NCI-H187 (cell line): ENCODE data around the gene TSPO2.

Source experiments
- DNase-seq, 2 experiments: peaks; one replicate each; lab custom pipeline; 2025; lab: John Stamatoyannopoulos, UW

The TSPO2 gene

GRCh38 chr6:41051873-41052272 is 9.6 kb downstream of the TSPO2 start:
- no peak for DNase-seq

GRCh38 chr6:41053041-41053440 is 10.8 kb downstream of the TSPO2 start, which contains the start of gene APOBEC2:
TSS of gene APOBEC2 (plus strand) at chr6:41053202. CDS start at chr6:41053348, 146 bp downstream.
- DNase-seq: no peak

DNA sequence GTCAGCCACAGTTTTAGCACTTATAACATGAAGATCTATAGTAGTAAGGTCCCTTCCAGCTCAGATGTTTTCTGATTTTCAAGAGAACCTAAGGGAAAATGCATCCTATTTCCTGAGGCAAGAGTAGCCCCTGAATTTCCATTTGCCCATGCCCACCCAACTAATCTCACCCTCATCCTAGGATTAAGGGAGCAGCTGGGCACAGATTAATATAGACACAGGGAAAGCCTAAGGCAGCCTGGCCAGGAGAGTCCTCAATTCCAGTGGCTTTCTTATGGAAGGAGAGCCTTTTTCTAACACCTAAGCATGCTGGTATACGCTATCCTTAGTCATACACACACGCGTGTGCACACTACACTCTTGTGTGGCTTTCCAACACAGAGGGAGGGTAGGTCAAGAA is 12.2 kb downstream of the TSPO2 start:
- no peak for DNase-seq

GRCh38 chr6:41055149-41055548 is 12.9 kb downstream of the TSPO2 start:
- DNase-seq: peak; percentile 10 to 13

GRCh38 chr6:41056768-41057490 is 14.7 kb downstream of the TSPO2 start:
- no peak for DNase-seq

- no peak for DNase-seq
Observed at GRCh38 chr6:41058783-41059181, 16.5 kb downstream of the TSPO2 start.

DNA sequence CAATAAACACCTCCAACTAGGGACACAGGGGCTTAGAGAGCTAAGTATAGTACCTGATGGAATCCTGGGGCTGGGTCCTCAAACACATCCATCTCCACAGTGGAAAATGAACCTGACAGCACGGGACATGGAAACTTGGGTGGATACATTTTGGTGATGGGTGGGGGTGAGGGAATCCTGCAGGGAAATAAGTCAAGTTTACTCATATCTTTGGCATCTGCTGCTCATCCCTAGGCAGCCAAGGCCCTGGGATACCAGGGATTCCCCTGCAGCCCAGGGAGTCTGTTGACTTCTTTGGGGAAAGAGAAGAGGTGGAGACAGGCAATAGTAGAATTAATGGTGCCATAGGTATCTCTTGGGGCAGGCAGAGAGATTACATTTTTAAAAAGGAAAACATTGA is 17.3 kb downstream of the TSPO2 start:
- no peak for DNase-seq

DNA sequence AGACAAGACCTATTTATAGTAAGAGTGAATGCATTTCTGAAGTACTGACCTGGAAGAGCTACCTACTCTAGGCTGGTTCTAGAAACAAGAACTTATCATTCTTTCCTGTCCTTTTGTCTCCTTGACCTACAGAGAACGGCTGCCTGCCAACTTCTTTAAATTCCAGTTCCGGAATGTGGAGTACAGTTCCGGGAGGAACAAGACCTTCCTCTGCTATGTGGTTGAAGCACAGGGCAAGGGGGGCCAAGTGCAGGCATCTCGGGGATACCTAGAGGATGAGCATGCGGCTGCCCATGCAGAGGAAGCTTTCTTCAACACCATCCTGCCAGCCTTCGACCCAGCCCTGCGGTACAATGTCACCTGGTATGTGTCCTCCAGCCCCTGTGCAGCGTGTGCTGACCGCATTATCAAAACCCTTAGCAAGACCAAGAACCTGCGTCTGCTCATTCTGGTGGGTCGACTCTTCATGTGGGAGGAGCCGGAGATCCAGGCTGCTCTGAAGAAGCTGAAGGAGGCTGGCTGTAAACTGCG is 19.0 kb downstream of the TSPO2 start:
- no peak for DNase-seq

DNA sequence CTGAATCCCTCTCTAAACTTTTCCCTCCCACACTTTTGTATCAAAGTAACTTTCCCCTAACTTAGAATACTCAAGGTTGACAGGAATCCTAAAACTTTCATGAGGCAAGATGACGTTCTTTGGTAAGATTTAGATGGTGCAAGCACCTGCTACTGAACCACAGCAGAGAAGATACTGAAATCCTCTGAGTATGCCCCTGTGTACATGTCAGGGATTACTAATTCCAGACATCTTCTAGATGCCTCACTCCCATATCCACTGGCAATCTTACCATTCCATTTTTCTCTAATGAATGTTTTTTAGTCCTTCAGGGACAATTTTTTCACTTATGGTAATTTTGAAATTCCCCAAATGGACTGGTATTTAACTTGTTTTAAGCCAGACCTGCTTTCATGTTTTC is 19.8 kb downstream of the TSPO2 start:
- DNase-seq: no peak

- no peak for DNase-seq
Observed at GRCh38 chr6:41063884-41064285, 21.6 kb downstream of the TSPO2 start.

DNA sequence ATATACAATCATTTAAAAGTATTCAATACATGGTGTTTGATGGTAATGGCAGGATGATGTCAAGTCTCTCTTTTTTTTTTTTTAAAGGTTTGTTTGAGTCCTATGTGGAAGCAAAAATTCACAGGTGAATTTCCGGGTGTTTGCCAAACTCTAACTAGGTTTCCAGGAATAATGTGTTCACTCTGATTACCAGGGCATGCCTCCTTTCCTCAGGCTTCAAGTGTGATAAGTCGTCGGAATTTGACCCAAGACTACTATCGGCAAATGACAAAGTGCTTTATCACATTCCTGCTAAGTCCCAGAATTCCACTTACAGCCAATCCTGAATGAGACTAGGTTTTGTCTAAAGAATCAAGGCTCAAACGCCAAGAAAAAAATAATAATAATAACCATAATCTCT is 22.6 kb downstream of the TSPO2 start:
- no peak for DNase-seq

- no peak for DNase-seq
Observed at GRCh38 chr6:41065550-41066026, 23.3 kb downstream of the TSPO2 start.

- DNase-seq: peak in 1 of 2 experiments; percentile 24
Observed at GRCh38 chr6:41066867-41067304, 24.6 kb downstream of the TSPO2 start.

DNA sequence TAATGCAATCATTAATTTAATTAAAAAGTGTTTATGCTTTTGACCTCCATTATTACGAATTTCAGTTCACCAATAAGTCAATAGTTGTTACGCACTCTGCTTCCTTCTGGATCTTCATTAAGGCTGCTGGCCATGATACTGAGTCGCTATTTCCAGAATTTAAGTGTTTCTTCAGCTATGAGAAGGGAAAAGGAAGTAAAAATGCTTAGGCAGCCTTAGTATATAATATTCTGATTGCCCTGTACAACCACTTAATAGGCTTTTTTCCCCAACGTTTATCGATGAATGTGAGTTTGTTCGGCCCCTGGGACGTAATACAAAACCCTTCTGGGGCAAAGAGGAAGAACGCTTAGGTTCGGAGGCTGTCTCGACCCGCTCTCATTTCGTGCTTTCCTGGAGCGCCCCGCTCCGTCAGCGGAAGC is 29.2 kb downstream of the TSPO2 start:
- DNase-seq: peak in 1 of 2 experiments; percentile 51

DNA sequence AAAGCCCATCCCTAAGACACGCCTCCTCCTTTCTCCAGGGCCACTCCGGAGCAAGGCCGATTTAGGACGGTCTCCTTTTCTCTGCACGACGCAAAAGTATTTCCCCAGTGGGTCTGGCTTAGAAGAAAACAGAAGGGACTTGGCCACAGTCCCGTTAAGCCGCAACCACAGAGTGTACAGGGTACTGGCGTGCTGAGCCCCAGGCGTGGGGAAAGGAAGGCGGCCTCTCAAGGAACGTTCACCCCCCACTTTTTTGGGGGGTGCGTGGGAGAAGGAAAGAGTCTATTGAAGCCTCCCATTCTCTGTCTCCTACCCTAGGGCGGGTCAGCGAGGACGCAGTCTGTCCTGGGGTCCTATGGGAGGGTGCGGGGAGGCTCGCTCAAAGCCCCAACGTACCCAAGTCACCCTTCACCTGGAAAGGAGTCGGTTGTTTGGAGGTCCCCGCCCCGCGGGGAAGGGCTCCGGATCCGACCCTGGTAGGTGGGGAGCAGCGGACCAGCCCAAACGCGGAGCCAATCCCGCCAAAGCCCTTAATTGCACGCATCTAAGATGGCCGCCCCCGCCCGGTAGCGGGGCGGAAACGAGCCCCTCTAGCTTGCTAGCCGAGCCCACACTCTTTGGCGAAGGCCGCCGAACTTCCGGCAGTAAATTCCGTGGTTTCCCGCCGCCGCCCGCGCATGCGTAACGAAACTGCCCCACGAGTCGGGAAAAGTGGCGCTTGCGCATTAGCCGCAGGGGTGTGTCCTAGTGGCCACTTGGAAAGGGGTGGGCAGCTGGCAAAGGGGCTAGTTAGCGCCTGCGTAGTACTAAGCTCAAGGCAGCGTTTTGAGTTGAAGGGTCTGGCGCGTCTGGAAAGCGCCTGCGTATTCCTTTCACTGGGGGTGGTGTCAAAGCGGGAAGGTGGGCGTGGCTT is 29.9 kb downstream of the TSPO2 start, which contains the start of gene OARD1:
OARD1 (minus strand) TSS at position 434 of the 913 bp plus-strand sequence. CDS start 722 bp downstream, outside the sequence.
- DNase-seq: peak; percentile 99 to 100

- DNase-seq: peak in 1 of 2 experiments; percentile 100
Observed at GRCh38 chr6:41072836-41073202, 30.6 kb downstream of the TSPO2 start, which contains the start of gene NFYA. TSS of gene NFYA (plus strand) at chr6:41072974. CDS start at chr6:41079090, 6,116 bp downstream.

DNA sequence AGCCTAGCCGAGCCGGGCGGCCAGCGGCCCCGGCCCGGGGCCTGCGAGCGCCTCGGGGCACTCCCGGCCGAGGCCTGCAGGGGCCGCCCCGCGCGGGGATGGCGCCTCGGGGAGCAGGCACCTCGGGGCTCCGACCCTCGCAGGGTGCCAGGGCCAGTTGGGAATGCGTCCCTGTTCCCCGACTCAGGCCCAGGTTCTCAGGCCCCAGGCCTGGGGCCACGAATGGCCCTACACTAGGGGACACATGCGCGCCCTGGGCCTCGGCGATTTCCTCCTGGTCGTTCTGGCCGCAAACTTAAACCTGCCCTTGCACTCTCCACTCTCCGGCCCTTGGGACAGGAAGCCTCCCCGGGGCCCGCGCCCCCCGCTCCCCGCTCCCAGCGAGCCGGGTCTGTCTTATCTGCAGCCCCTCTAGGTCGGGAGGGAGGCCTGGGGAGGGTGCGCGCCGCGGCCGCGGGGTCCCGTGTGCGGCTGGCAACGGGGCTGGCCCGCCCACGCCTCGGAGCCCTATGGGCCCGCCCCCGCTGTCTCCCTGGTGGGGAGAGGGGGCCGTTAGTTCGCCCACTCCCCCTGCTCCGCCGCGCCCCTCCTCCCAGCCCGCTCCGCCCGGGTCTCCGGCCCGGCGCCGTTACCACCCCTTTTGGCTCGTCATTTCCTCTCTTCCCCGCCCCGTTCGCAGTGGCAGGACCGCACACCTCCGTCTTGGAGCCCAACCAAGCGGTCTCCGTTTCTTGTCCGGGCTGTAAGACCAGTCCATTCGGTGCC is 31.1 kb downstream of the TSPO2 start:
- DNase-seq: peak; percentile 28 to 44

- no peak for DNase-seq
Observed at GRCh38 chr6:41073968-41074691, 31.9 kb downstream of the TSPO2 start.

- DNase-seq: no peak
Observed at GRCh38 chr6:41074692-41075436, 32.6 kb downstream of the TSPO2 start.
